DOHH2 (cell line): Measurements from ENCODE around the gene CSMD2.

Experiments used
- CTCF ChIP-seq: fragments of 200-600 bp; sonication (generic); IDR thresholded peaks from one replicate; pipeline ENCODE4 v1.5.1; 2014; ENCODE audit warnings: antibody characterized with exemption, mild to moderate bottlenecking, low read depth, low read length; ENCODE audit not compliant: poor library complexity, severe bottlenecking
- EZH2phosphoT487 ChIP-seq: fragments of 200-600 bp; sonication (generic); IDR thresholded peaks from 2 replicates; pipeline ENCODE4 v1.6.1; 2017; ENCODE audit warnings: borderline replicate concordance, mild to moderate bottlenecking, antibody characterized with exemption, low read length, moderate library complexity, mixed read lengths

- TF ChIP-seq CTCF (no peak), EZH2phosphoT487 (no peak)
These were observed 595.7 kb downstream of the CSMD2 start for GRCh38 chr1:33569331-33569730.
